Keratinocyte (primary cell): Measurements from ENCODE around the gene TARBP1. TPM values are rescaled to one million over a fixed set of nuclear protein-coding genes. Genes with fewer than 3 reads are reported as not detected.

ENCODE experiments used
- DNase-seq: peaks from one replicate; pipeline ENCODE4 v3.0.0-alpha.2; 2011; ENCODE audit warnings: low read depth, missing footprints, low spot score
- FAIRE-seq: peaks from 2 replicates; lab custom pipeline; 2011; peaks lifted over from hg19 to GRCh38; lab: Jason Lieb, UNC
- H2AFZ ChIP-seq: 2 replicates; pipeline ENCODE4 v1.6.0; 2012; ENCODE audit warnings: low read length, control low read depth, inconsistent platforms; ENCODE audit not compliant: control insufficient read depth
- H3K27ac ChIP-seq: 2 replicates; pipeline ENCODE4 v1.5.1; 2011; ENCODE audit warnings: low read length; ENCODE audit not compliant: control insufficient read depth, insufficient read depth
- H3K27me3 ChIP-seq: 3 replicates; pipeline ENCODE4 v1.6.0; 2011; ENCODE audit warnings: low read length; ENCODE audit not compliant: control insufficient read depth, insufficient read depth; ENCODE audit errors: extremely low read depth
- H3K36me3 ChIP-seq, 2 experiments: 2 replicates in 1 of 2; 3 replicates in 1 of 2; pipeline ENCODE4 v1.5.1; 2011; ENCODE audit warnings: low read length in 2 of 2, mild to moderate bottlenecking in 1 of 2; ENCODE audit not compliant: control insufficient read depth in 2 of 2, insufficient read depth in 2 of 2; ENCODE audit errors: extremely low read depth in 1 of 2
- H3K4me1 ChIP-seq: 3 replicates; pipeline ENCODE4 v1.5.1; 2011; ENCODE audit warnings: low read length; ENCODE audit not compliant: control insufficient read depth, insufficient read depth; ENCODE audit errors: extremely low read depth
- H3K4me2 ChIP-seq: 3 replicates; pipeline ENCODE4 v1.6.0; 2011; ENCODE audit warnings: low read depth, low read length; ENCODE audit not compliant: control insufficient read depth, insufficient read depth; ENCODE audit errors: extremely low read depth
- H3K4me3 ChIP-seq, 3 experiments: fragments of 200-600 bp in 1 of 3; sonication (generic) in 1 of 3; 2 replicates in 2 of 3; 3 replicates in 1 of 3; pipeline ENCODE4 v1.5.1; 2011 to 2016; ENCODE audit warnings: low read length in 3 of 3, mild to moderate bottlenecking in 3 of 3, control low read depth in 2 of 3, inconsistent platforms in 1 of 3, low read depth in 1 of 3, mixed read lengths in 1 of 3, mixed run types in 1 of 3, moderate library complexity in 1 of 3; ENCODE audit not compliant: control insufficient read depth in 2 of 3, insufficient read depth in 2 of 3; ENCODE audit errors: extremely low read depth in 1 of 3
- H3K79me2 ChIP-seq: 2 replicates; pipeline ENCODE4 v1.6.0; 2012; ENCODE audit warnings: low read length; ENCODE audit not compliant: control insufficient read depth, insufficient read depth
- H3K9ac ChIP-seq: 3 replicates; pipeline ENCODE4 v1.6.0; 2011; ENCODE audit warnings: low read length; ENCODE audit not compliant: control insufficient read depth, insufficient read depth; ENCODE audit errors: extremely low read depth
- H3K9me1 ChIP-seq: 3 replicates; pipeline ENCODE4 v1.6.0; 2011; ENCODE audit warnings: low read length; ENCODE audit not compliant: control insufficient read depth, insufficient read depth; ENCODE audit errors: extremely low read depth
- H3K9me3 ChIP-seq: 2 replicates; pipeline ENCODE4 v1.5.1; 2012; ENCODE audit warnings: low read depth, low read length; ENCODE audit not compliant: control insufficient read depth
- H4K20me1 ChIP-seq: 3 replicates; pipeline ENCODE4 v1.6.0; 2011; ENCODE audit warnings: low read length; ENCODE audit not compliant: control insufficient read depth, insufficient read depth; ENCODE audit errors: extremely low read depth
- CTCF ChIP-seq, 3 experiments: IDR thresholded peaks in 1 of 3; conservative IDR thresholded peaks in 1 of 3; optimal IDR thresholded peaks in 1 of 3; 2 replicates in 2 of 3; 3 replicates in 1 of 3; pipeline versions ENCODE3 to v1.5.1; 2011; ENCODE audit warnings: low read length in 3 of 3, mild to moderate bottlenecking in 3 of 3, moderate library complexity in 2 of 3, control low read depth in 1 of 3, inconsistent platforms in 1 of 3; ENCODE audit not compliant: insufficient read depth in 2 of 3; ENCODE audit errors: extremely low read depth in 1 of 3
- EZH2 ChIP-seq: IDR thresholded peaks from one replicate; pipeline ENCODE4 v1.6.1; 2012; ENCODE audit warnings: inconsistent platforms, mild to moderate bottlenecking, low read length, moderate library complexity
- dilution Hi-C: fragments of 300-500 bp; cut with MboI; formaldehyde crosslinking; loops from one replicate; pipeline ENCODE4 v1.7.0; 2020; ENCODE audit warnings: low sequenced_read_pairs; ENCODE audit not compliant: extremely low pct_ligation_motif_present
- polyA minus RNA-seq, 3 experiments: library from RNA; depleted of rRNA, polyadenylated mRNA; stranded (reverse); fragments of >200 nt; gene quantifications; 1 replicate in 1 of 3; 2 replicates in 1 of 3; 3 replicates in 1 of 3; pipeline ENCODE4 v1.2.3, GENCODE V29; 2011
- polyA plus RNA-seq, 5 experiments: library from polyadenylated mRNA; depleted of rRNA in 3 of 5; stranded (reverse) in 3 of 5; stranded (forward) in 1 of 5; unstranded in 1 of 5; fragments of >200 nt; gene quantifications; 1 replicate in 1 of 5; 2 replicates in 3 of 5; 3 replicates in 1 of 5; pipeline versions ENCODE4 v1.2.1 to v1.2.3, GENCODE V29; 2011 to 2012; ENCODE audit warnings: missing spikeins in 2 of 5, low read depth in 1 of 5, low replicate concordance in 1 of 5

The TARBP1 gene
- polyA plus RNA-seq: 18.4 to 28.7 TPM (median 23.6 TPM) in 3 replicates
- polyA plus RNA-seq (2011; ENCODE audit: low read depth): 9.5 TPM
- 11.2 and 26.8 TPM in 2 replicates for polyA plus RNA-seq (2011; cell fraction: cytosol; rRNA removed)
- polyA plus RNA-seq (2011; cell fraction: nucleus; rRNA removed): 70.3 and 70.5 TPM in 2 replicates
- 10.5 and 11.1 TPM in 2 replicates for polyA plus RNA-seq (2012; ENCODE audit: low replicate concordance)
- 6.8 to 25.2 TPM (median 15.0 TPM) in 3 replicates for polyA minus RNA-seq
- polyA minus RNA-seq (2011; cell fraction: cytosol; rRNA and poly(A)+ RNA removed): 8.2 TPM
- 11.1 and 25.7 TPM in 2 replicates for polyA minus RNA-seq (2011; cell fraction: nucleus; rRNA and poly(A)+ RNA removed)

- dilution Hi-C loops: no loop called here
- H2AFZ ChIP-seq: peak within 1 kb of the TSS; percentile 71
- H3K9me1 ChIP-seq: no peaks in the 10 kb centered on the region
- peaks cover 11% of the 10 kb centered on the region for H3K4me1 ChIP-seq
- no peaks in the 10 kb centered on the region for H4K20me1 ChIP-seq
- peak within 1 kb of the TSS; percentile 62 to 87 (median 84) for H3K4me3 ChIP-seq
- H3K9ac ChIP-seq: peak within 1 kb of the TSS; percentile 75
- no peaks in the 10 kb centered on the region for H3K9me3 ChIP-seq
- peaks cover 17% of the 10 kb centered on the region for H3K79me2 ChIP-seq
- H3K27ac ChIP-seq: peak within 1 kb of the TSS; percentile 40
- no peak for FAIRE-seq
- peaks cover 0 to 1% of the 10 kb centered on the region in 2 experiments for H3K36me3 ChIP-seq
- TF ChIP-seq CTCF (optimal IDR thresholded peaks at IDR 0.05 in 1 of 3, IDR thresholded peaks at IDR 0.05 in 1 of 3, conservative IDR thresholded peaks at IDR 0.05 in 1 of 3; ENCODE audit: extremely low read depth in 1 of 3, insufficient read depth in 2 of 3, low read length in 3 of 3) (peak in 2 of 3 experiments; percentile 31 to 53), EZH2 (no peak)
- DNase-seq: no peak
- no peaks in the 10 kb centered on the region for H3K27me3 ChIP-seq
- H3K4me2 ChIP-seq: peak within 1 kb of the TSS; percentile 80
Measured at GRCh38 chr1:234478481-234479309, at the start of gene TARBP1. TSS of gene TARBP1 (minus strand) at chr1:234479179. CDS start at chr1:234479103, 76 bp downstream.

- Histone ChIP-seq H3K27ac (no peak overlapping the region), H3K4me1 (peaks cover 28% of the 10 kb centered on the region)
- no peak for FAIRE-seq
Measured at GRCh38 chr1:234528074-234528865, 49.3 kb upstream of the TARBP1 start.

More at GRCh38 chr1:234528074-234528865, 49.3 kb upstream of the TARBP1 start:
- no peaks in the 10 kb centered on the region for H3K27me3 ChIP-seq
- H3K9me3 ChIP-seq: no peaks in the 10 kb centered on the region
- no peaks in the 10 kb centered on the region for H3K9me1 ChIP-seq
- dilution Hi-C loops: no loop called here
- H3K4me3 ChIP-seq: no peak overlapping the region
- H3K36me3 ChIP-seq: no peaks in the 10 kb centered on the region
- DNase-seq: no peak
- H3K9ac ChIP-seq: no peak overlapping the region
- no peaks in the 10 kb centered on the region for H3K79me2 ChIP-seq
- TF ChIP-seq EZH2 (no peak), CTCF (optimal IDR thresholded peaks at IDR 0.05 in 1 of 3, IDR thresholded peaks at IDR 0.05 in 1 of 3, conservative IDR thresholded peaks at IDR 0.05 in 1 of 3; ENCODE audit: extremely low read depth in 1 of 3, insufficient read depth in 2 of 3, low read length in 3 of 3) (no peak)
- no peaks in the 10 kb centered on the region for H4K20me1 ChIP-seq
- H3K4me2 ChIP-seq: no peak overlapping the region
- H2AFZ ChIP-seq: no peak overlapping the region
